Hepatocyte (in vitro differentiated cells): Measurements from ENCODE around the gene MYBPC2. TPM values are rescaled to one million over a fixed set of nuclear protein-coding genes. Genes with fewer than 3 reads are reported as not detected.

Source experiments
- DNase-seq: peaks from one replicate; pipeline ENCODE4 v3.0.0-alpha.2; 2016; ENCODE audit warnings: low spot score
- H2AFZ ChIP-seq: fragments of 200-600 bp; sonication (generic); 2 replicates; pipeline ENCODE4 v1.6.0; 2016; ENCODE audit warnings: antibody characterized with exemption, mild to moderate bottlenecking
- H3K27ac ChIP-seq: fragments of 200-600 bp; sonication (generic); 2 replicates; pipeline ENCODE4 v1.5.1; 2016; ENCODE audit warnings: mild to moderate bottlenecking
- H3K27me3 ChIP-seq: fragments of 200-600 bp; sonication (generic); 2 replicates; pipeline ENCODE4 v1.6.1; 2016
- H3K36me3 ChIP-seq: fragments of 200-600 bp; sonication (generic); replicated peaks from 2 replicates; pipeline ENCODE4 v1.5.1; 2016; ENCODE audit warnings: low read depth; ENCODE audit not compliant: insufficient read depth
- H3K4me1 ChIP-seq: fragments of 200-600 bp; sonication (generic); 2 replicates; pipeline ENCODE4 v1.5.1; 2016; ENCODE audit warnings: mild to moderate bottlenecking, moderate library complexity; ENCODE audit not compliant: insufficient read depth
- H3K4me2 ChIP-seq: fragments of 200-600 bp; sonication (generic); 2 replicates; pipeline ENCODE4 v1.6.0; 2016
- H3K4me3 ChIP-seq: fragments of 200-600 bp; sonication (generic); 2 replicates; pipeline ENCODE4 v1.5.1; 2016; ENCODE audit warnings: mild to moderate bottlenecking
- H3K79me2 ChIP-seq: fragments of 200-600 bp; sonication (generic); 2 replicates; pipeline ENCODE4 v1.6.0; 2017; ENCODE audit warnings: mild to moderate bottlenecking
- H3K9me2 ChIP-seq: fragments of 200-600 bp; sonication (generic); replicated peaks from 2 replicates; pipeline ENCODE4 v1.6.0; 2017; ENCODE audit warnings: mild to moderate bottlenecking; ENCODE audit not compliant: insufficient read depth
- H3K9me3 ChIP-seq: fragments of 200-600 bp; sonication (generic); 2 replicates; pipeline ENCODE4 v1.5.1; 2016; ENCODE audit warnings: low read depth, mild to moderate bottlenecking
- H4K20me1 ChIP-seq: fragments of 200-600 bp; sonication (generic); 2 replicates; pipeline ENCODE4 v1.6.0; 2016; ENCODE audit warnings: mild to moderate bottlenecking; ENCODE audit not compliant: insufficient read depth, poor library complexity, severe bottlenecking
- EZH2 ChIP-seq: fragments of 200-600 bp; sonication (generic); IDR thresholded peaks from 2 replicates; pipeline ENCODE4 v1.6.1; 2016; ENCODE audit warnings: antibody characterized with exemption, mild to moderate bottlenecking, borderline replicate concordance
- EZH2phosphoT487 ChIP-seq: fragments of 200-600 bp; sonication (generic); IDR thresholded peaks from one replicate; pipeline ENCODE4 v1.6.1; 2018; ENCODE audit warnings: antibody characterized with exemption, mild to moderate bottlenecking, low read depth, moderate library complexity; ENCODE audit not compliant: unreplicated experiment, severe bottlenecking
- WGBS: methylation state at CpG from one replicate; pipeline ENCODE4 v1.1.6; 2016; ENCODE audit warnings: low lambda C conversion rate; ENCODE audit errors: missing lambda C conversion rate; 5-methylcytosine and 5-hydroxymethylcytosine counted together
- polyA plus RNA-seq: library from polyadenylated mRNA; unstranded; fragments of >200 nt; fragmentation: Nextera tagmentation; extraction: Ambion mirVana; gene quantifications from 2 replicates; pipeline ENCODE4 v1.2.1, GENCODE V29; 2016
- total RNA-seq: library from RNA; depleted of rRNA; stranded (reverse); fragments of >200 nt; gene quantifications from 2 replicates; pipeline ENCODE4 v1.2.3, GENCODE V29; 2014
- TF ChIP-seq, protein P1 (sequence below): fragments of 200-600 bp; sonication (generic); IDR thresholded peaks from 2 replicates; pipeline ENCODE4 v1.5.1; 2016; ENCODE audit warnings: antibody characterized with exemption, mild to moderate bottlenecking; ENCODE audit not compliant: poor library complexity

MYBPC2 gene
- total and polyA plus RNA-seq, 2 experiments from 2014 or later = 0.07 TPM; not detected in 1

DNA sequence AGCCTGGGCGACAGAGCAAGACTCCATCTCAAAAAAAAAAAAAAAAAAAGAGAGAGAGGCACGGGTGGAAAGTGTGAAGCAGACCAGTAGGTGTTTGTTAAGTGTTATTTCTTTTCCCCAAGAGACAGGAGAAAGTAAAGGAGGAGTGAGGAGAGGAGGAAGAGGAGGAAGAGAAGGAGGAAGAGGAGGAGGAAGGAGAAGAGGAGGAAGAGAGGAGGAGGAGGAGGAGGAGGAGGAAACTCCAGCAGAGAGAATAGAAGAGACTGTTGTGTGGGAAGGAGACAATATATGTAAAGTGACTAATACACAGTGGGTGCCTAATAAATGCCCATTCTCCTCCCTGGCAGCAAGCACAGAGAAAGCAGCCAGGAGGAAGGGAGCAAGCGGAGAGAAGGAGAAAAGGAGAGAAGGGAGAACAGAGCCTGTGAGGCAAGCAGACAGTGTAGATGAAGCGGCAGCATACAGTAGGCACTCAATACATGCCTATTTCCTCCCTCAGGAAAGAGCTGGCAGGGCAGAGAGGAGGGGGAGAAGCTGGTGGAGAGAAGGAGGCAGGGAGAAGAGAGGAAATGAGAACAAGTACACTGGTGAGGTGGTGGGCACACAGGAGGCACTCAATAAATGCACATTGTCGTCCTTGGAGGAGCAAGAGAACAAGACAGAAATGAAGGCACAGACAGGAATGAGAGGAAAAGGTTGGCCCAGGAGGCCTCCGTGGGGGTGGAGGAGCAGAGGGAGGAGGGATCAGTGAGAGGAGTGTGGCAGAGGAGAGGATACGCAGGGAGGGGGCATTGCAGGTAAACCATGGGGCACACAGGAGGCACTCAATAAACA is 61.7 kb downstream of the MYBPC2 start:
- H3K4me3 ChIP-seq = no peak overlapping the region
- H3K79me2 ChIP-seq = no peaks in the 10 kb centered on the region
- peaks cover 21% of the 10 kb centered on the region for H3K27me3 ChIP-seq
- H4K20me1 ChIP-seq = no peaks in the 10 kb centered on the region
- H3K9me2 ChIP-seq = no peaks in the 10 kb centered on the region
- no peak overlapping the region for H3K27ac ChIP-seq
- TF ChIP-seq, protein P1, sequence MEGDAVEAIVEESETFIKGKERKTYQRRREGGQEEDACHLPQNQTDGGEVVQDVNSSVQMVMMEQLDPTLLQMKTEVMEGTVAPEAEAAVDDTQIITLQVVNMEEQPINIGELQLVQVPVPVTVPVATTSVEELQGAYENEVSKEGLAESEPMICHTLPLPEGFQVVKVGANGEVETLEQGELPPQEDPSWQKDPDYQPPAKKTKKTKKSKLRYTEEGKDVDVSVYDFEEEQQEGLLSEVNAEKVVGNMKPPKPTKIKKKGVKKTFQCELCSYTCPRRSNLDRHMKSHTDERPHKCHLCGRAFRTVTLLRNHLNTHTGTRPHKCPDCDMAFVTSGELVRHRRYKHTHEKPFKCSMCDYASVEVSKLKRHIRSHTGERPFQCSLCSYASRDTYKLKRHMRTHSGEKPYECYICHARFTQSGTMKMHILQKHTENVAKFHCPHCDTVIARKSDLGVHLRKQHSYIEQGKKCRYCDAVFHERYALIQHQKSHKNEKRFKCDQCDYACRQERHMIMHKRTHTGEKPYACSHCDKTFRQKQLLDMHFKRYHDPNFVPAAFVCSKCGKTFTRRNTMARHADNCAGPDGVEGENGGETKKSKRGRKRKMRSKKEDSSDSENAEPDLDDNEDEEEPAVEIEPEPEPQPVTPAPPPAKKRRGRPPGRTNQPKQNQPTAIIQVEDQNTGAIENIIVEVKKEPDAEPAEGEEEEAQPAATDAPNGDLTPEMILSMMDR = no peak
- no peak for TF ChIP-seq EZH2phosphoT487
- H3K36me3 ChIP-seq = no peaks in the 10 kb centered on the region
- no peaks in the 10 kb centered on the region for H3K9me3 ChIP-seq
- DNase-seq = no peak
- H3K4me1 ChIP-seq = no peaks in the 10 kb centered on the region
- 73% methylated on average over 4 of the region's 7 CpGs for WGBS
- H3K4me2 ChIP-seq = no peak overlapping the region
- no peak overlapping the region for H2AFZ ChIP-seq

- WGBS = 89% methylated on average over 5 of the region's 5 CpGs
- no peak overlapping the region for H3K27ac ChIP-seq
- no peak overlapping the region for H3K4me3 ChIP-seq
- H3K9me3 ChIP-seq = no peaks in the 10 kb centered on the region
- H3K79me2 ChIP-seq = no peaks in the 10 kb centered on the region
- H3K36me3 ChIP-seq = no peaks in the 10 kb centered on the region
- TF ChIP-seq, protein P1 = no peak
- TF ChIP-seq EZH2 (no peak), EZH2phosphoT487 (no peak)
- H2AFZ ChIP-seq = no peak overlapping the region
- no peak for DNase-seq
- no peaks in the 10 kb centered on the region for H3K9me2 ChIP-seq
- H3K4me1 ChIP-seq = no peaks in the 10 kb centered on the region
- no peaks in the 10 kb centered on the region for H4K20me1 ChIP-seq
- H3K27me3 ChIP-seq = peaks cover 23% of the 10 kb centered on the region
- no peak overlapping the region for H3K4me2 ChIP-seq
These were observed 62.4 kb downstream of the MYBPC2 start for GRCh38 chr19:50495020-50495531.

GRCh38 chr19:50496189-50497021 is 63.7 kb downstream of the MYBPC2 start:
- H3K36me3 ChIP-seq = no peaks in the 10 kb centered on the region
- no peak overlapping the region for H3K4me2 ChIP-seq
- H3K9me2 ChIP-seq = no peaks in the 10 kb centered on the region
- H3K4me1 ChIP-seq = no peaks in the 10 kb centered on the region
- H3K4me3 ChIP-seq = no peak overlapping the region
- H3K27me3 ChIP-seq = peaks cover 21% of the 10 kb centered on the region
- TF ChIP-seq EZH2phosphoT487 (no peak), EZH2 (no peak)
- TF ChIP-seq, protein P1 = no peak
- H3K27ac ChIP-seq = no peak overlapping the region
- no peak overlapping the region for H2AFZ ChIP-seq
- no peaks in the 10 kb centered on the region for H3K9me3 ChIP-seq
- WGBS = 81% methylated on average over 27 of the region's 30 CpGs
- H4K20me1 ChIP-seq = no peaks in the 10 kb centered on the region
- no peaks in the 10 kb centered on the region for H3K79me2 ChIP-seq
- no peak for DNase-seq
